OCI-LY1 (cell line): ENCODE results near the gene MACROD2.

Source experiments
- H2AFZ ChIP-seq: fragments of 200-600 bp; sonication (generic), shearing (Covaris generic); 2 replicates; pipeline ENCODE4 v1.6.0; 2014; ENCODE audit warnings: antibody characterized with exemption, mild to moderate bottlenecking, low read length
- H3F3A ChIP-seq: fragments of 200-600 bp; sonication (generic), shearing (Covaris generic); 2 replicates; pipeline ENCODE4 v1.6.0; 2014; ENCODE audit warnings: mild to moderate bottlenecking, antibody characterized with exemption, low read length, moderate library complexity; ENCODE audit not compliant: insufficient read depth
- H3K27ac ChIP-seq: fragments of 200-600 bp; sonication (generic); 2 replicates; pipeline ENCODE4 v1.5.1; 2014; ENCODE audit warnings: low read length, mixed run types, mild to moderate bottlenecking, low read depth; ENCODE audit not compliant: poor library complexity, severe bottlenecking
- H3K27me3 ChIP-seq: fragments of 200-600 bp; sonication (generic); 2 replicates; pipeline ENCODE4 v1.6.0; 2014; ENCODE audit warnings: antibody characterized with exemption, mild to moderate bottlenecking, low read length, moderate library complexity; ENCODE audit not compliant: insufficient read depth
- H3K36me3 ChIP-seq: fragments of 200-600 bp; sonication (generic); 2 replicates; pipeline ENCODE4 v1.6.1; 2014; ENCODE audit warnings: mild to moderate bottlenecking, antibody characterized with exemption, low read length, moderate library complexity, mixed read lengths; ENCODE audit not compliant: insufficient read depth
- H3K4me1 ChIP-seq: fragments of 200-600 bp; sonication (generic); 2 replicates; pipeline ENCODE4 v1.5.1; 2014; ENCODE audit warnings: mild to moderate bottlenecking, low read length, moderate library complexity; ENCODE audit not compliant: insufficient read depth, severe bottlenecking
- H3K4me2 ChIP-seq: fragments of 200-600 bp; sonication (generic), shearing (Covaris generic); 2 replicates; pipeline ENCODE4 v1.6.1; 2014; ENCODE audit warnings: low read length
- H3K4me3 ChIP-seq: fragments of 200-600 bp; sonication (generic); 2 replicates; pipeline ENCODE4 v1.5.1; 2014; ENCODE audit warnings: low read length, low read depth, mild to moderate bottlenecking, mixed read lengths; ENCODE audit not compliant: poor library complexity, severe bottlenecking
- H3K79me2 ChIP-seq: fragments of 200-600 bp; shearing (Covaris generic); 2 replicates; pipeline ENCODE4 v1.6.1; 2016; ENCODE audit warnings: mixed run types, low read length, mixed read lengths; ENCODE audit not compliant: insufficient read depth
- H3K9ac ChIP-seq: fragments of 200-600 bp; sonication (generic), shearing (Covaris generic); 2 replicates; pipeline ENCODE4 v1.6.1; 2014; ENCODE audit warnings: mild to moderate bottlenecking, low read length, mixed read lengths
- H3K9me2 ChIP-seq: fragments of 200-600 bp; sonication (generic), shearing (Covaris generic); 2 replicates; pipeline ENCODE4 v1.6.1; 2014; ENCODE audit warnings: low read depth, mild to moderate bottlenecking, low read length, mixed read lengths
- H3K9me3 ChIP-seq: fragments of 200-600 bp; shearing (Covaris generic); 2 replicates; pipeline ENCODE4 v1.6.1; 2014; ENCODE audit warnings: low read length, mixed read lengths
- H4K20me1 ChIP-seq: fragments of 200-600 bp; sonication (generic), shearing (Covaris generic); 2 replicates; pipeline ENCODE4 v1.6.0; 2016; ENCODE audit warnings: mild to moderate bottlenecking, low read length; ENCODE audit not compliant: insufficient read depth
- CTCF ChIP-seq: fragments of 200-600 bp; sonication (generic), shearing (Covaris generic); IDR thresholded peaks from 2 replicates; pipeline ENCODE4 v1.5.1; 2017; ENCODE audit warnings: mild to moderate bottlenecking, antibody characterized with exemption, low read length, moderate library complexity, mixed read lengths
- EZH2 ChIP-seq: fragments of 200-600 bp; sonication (generic), shearing (Covaris generic); IDR thresholded peaks from 2 replicates; pipeline ENCODE4 v1.8.0; 2017; ENCODE audit warnings: borderline replicate concordance, mixed run types, mild to moderate bottlenecking, antibody characterized with exemption, low read length, moderate library complexity, mixed read lengths

The MACROD2 gene

GRCh38 chr20:16001286-16001685 lies 2006.0 kb downstream of the MACROD2 start:
- Histone ChIP-seq H3K9me3 (peaks cover 5% of the 10 kb centered on the region; the same call in 1 of the 2 replicates), H3K27ac (no peak overlapping the region), H2AFZ (no peak overlapping the region), H3K4me2 (no peak overlapping the region), H3K9me2 (no peaks in the 10 kb centered on the region), H3K36me3 (no peaks in the 10 kb centered on the region), H3K4me3 (no peak overlapping the region), H3K27me3 (no peaks in the 10 kb centered on the region), H4K20me1 (no peaks in the 10 kb centered on the region), H3F3A (no peaks in the 10 kb centered on the region), H3K79me2 (no peaks in the 10 kb centered on the region), H3K4me1 (no peaks in the 10 kb centered on the region), H3K9ac (no peak overlapping the region)
- TF ChIP-seq EZH2 (no peak), CTCF (no peak)

- Histone ChIP-seq H2AFZ (no peak overlapping the region), H3K4me2 (no peak overlapping the region), H4K20me1 (no peaks in the 10 kb centered on the region), H3K9ac (no peak overlapping the region), H3F3A (no peaks in the 10 kb centered on the region), H3K9me2 (no peaks in the 10 kb centered on the region), H3K79me2 (no peaks in the 10 kb centered on the region), H3K27ac (no peak overlapping the region), H3K4me1 (no peaks in the 10 kb centered on the region), H3K4me3 (no peak overlapping the region), H3K36me3 (no peaks in the 10 kb centered on the region), H3K27me3 (no peaks in the 10 kb centered on the region), H3K9me3 (no peaks in the 10 kb centered on the region)
- TF ChIP-seq EZH2 (no peak), CTCF (no peak)
Observed at GRCh38 chr20:16003310-16003709, 2008.0 kb downstream of the MACROD2 start.

- H2AFZ ChIP-seq, result no peak overlapping the region
- H3K4me3 ChIP-seq, result no peak overlapping the region
- H3K79me2 ChIP-seq, result no peaks in the 10 kb centered on the region
- H3K27me3 ChIP-seq, result no peaks in the 10 kb centered on the region
- no peaks in the 10 kb centered on the region for H3K9me2 ChIP-seq
- H4K20me1 ChIP-seq, result no peaks in the 10 kb centered on the region
- H3F3A ChIP-seq, result no peaks in the 10 kb centered on the region
- TF ChIP-seq CTCF (no peak), EZH2 (no peak)
- H3K9me3 ChIP-seq, result no peaks in the 10 kb centered on the region
- no peak overlapping the region for H3K9ac ChIP-seq
- no peak overlapping the region for H3K27ac ChIP-seq
- H3K36me3 ChIP-seq, result no peaks in the 10 kb centered on the region
- H3K4me2 ChIP-seq, result no peak overlapping the region
- H3K4me1 ChIP-seq, result no peaks in the 10 kb centered on the region
Observed at GRCh38 chr20:16004108-16004854, 2009.0 kb downstream of the MACROD2 start.
